Right kidney (tissue), 1 donor: ENCODE data around the gene SNRPA.
"Not testable (repeated sequence)": the region's sequence is repeated elsewhere in the genome, so short reads cannot be mapped to it uniquely, and the experiment has no call there.

ENCODE experiments used
- DNase-seq: peaks from one replicate; pipeline ENCODE4 v3.0.0-alpha.2; 2016

The SNRPA gene

GRCh38 chr19:40743926-40744325 is 7.1 kb upstream of the SNRPA start:
- DNase-seq = no peak

- DNase-seq = peak; percentile 30
Measured at GRCh38 chr19:40744554-40745401, 6.2 kb upstream of the SNRPA start.

- no peak for DNase-seq
Measured at GRCh38 chr19:40745402-40745780, 5.6 kb upstream of the SNRPA start.

- no peak for DNase-seq
Measured at GRCh38 chr19:40747536-40747935, 3.5 kb upstream of the SNRPA start.

- no peak for DNase-seq
Measured at GRCh38 chr19:40750058-40750873, 737 bp upstream of the SNRPA start, which contains the start of gene ACTMAP. TSS of gene ACTMAP (minus strand) at chr19:40750477. CDS start at chr19:40749803, 674 bp downstream.

- DNase-seq = no peak
Measured at GRCh38 chr19:40752257-40752781, 1.3 kb downstream of the SNRPA start.

GRCh38 chr19:40754611-40755247 is 3.7 kb downstream of the SNRPA start:
- DNase-seq = no peak

- no peak for DNase-seq
Measured at GRCh38 chr19:40755248-40755624, 4.2 kb downstream of the SNRPA start.

GRCh38 chr19:40755791-40756190 is 4.8 kb downstream of the SNRPA start:
- no peak for DNase-seq

- DNase-seq = no peak
Measured at GRCh38 chr19:40756502-40757110, 5.6 kb downstream of the SNRPA start.

- DNase-seq = no peak
Measured at GRCh38 chr19:40758491-40758890, 7.5 kb downstream of the SNRPA start.

GRCh38 chr19:40759352-40759751 is 8.3 kb downstream of the SNRPA start:
- no peak for DNase-seq

GRCh38 chr19:40762754-40763470 is 11.9 kb downstream of the SNRPA start:
- no peak for DNase-seq

- DNase-seq = no peak
Measured at GRCh38 chr19:40763526-40763925, 12.5 kb downstream of the SNRPA start.

GRCh38 chr19:40763963-40764362 is 13.0 kb downstream of the SNRPA start:
- no peak for DNase-seq

- DNase-seq = not testable (repeated sequence)
Measured at GRCh38 chr19:40766385-40766784, 15.4 kb downstream of the SNRPA start.

GRCh38 chr19:40768869-40769268 is 17.9 kb downstream of the SNRPA start:
- no peak for DNase-seq

- not testable (repeated sequence) for DNase-seq
Measured at GRCh38 chr19:40771101-40771862, 20.3 kb downstream of the SNRPA start.

GRCh38 chr19:40774916-40775631 is 24.1 kb downstream of the SNRPA start, which contains the start of gene MIA:
TSS of gene MIA (plus strand) at chr19:40775521. CDS start at chr19:40775543, 22 bp downstream.
- no peak for DNase-seq

GRCh38 chr19:40775632-40776022 is 24.6 kb downstream of the SNRPA start:
- DNase-seq = no peak
